H54 (cell line): ENCODE measurements around the gene PROB1.
"Not testable (repeated sequence)": the region's sequence is repeated elsewhere in the genome, so short reads cannot be mapped to it uniquely, and the experiment has no call there.

Experiments
- DNase-seq: peaks from one replicate; pipeline ENCODE4 v3.0.0; 2011; ENCODE audit warnings: low spot score, mixed read lengths; ENCODE audit not compliant: insufficient read length
- FAIRE-seq: peaks from 3 replicates; lab custom pipeline; 2011; peaks lifted over from hg19 to GRCh38; lab: Jason Lieb, UNC
- POLR2A ChIP-seq: IDR thresholded peaks from 2 replicates; pipeline ENCODE4 v1.6.1; 2011; ENCODE audit warnings: low read depth, mild to moderate bottlenecking, low read length

PROB1 gene

DNA sequence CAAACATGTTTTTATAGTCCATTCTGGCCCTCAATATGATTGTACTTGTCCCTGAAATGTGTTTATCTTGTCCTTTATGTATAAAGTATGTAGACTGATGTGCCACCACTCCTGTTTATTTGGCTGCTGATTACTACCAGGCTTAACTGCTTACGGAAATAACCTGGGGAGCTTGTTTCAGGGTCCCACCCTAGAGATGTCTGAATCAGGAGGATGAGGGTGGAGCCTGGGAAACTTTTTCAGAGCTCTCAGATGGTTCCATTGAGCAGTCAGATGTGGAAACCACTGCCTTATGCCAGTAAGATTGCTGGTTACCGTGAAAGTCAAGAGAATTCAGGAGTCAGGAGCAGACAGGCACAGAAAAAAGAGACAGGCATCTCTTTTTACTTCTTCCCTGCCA, 31.0 kb downstream of the PROB1 start:
- no peak for TF ChIP-seq POLR2A
- FAIRE-seq (no peak), DNase-seq (no peak)

DNA sequence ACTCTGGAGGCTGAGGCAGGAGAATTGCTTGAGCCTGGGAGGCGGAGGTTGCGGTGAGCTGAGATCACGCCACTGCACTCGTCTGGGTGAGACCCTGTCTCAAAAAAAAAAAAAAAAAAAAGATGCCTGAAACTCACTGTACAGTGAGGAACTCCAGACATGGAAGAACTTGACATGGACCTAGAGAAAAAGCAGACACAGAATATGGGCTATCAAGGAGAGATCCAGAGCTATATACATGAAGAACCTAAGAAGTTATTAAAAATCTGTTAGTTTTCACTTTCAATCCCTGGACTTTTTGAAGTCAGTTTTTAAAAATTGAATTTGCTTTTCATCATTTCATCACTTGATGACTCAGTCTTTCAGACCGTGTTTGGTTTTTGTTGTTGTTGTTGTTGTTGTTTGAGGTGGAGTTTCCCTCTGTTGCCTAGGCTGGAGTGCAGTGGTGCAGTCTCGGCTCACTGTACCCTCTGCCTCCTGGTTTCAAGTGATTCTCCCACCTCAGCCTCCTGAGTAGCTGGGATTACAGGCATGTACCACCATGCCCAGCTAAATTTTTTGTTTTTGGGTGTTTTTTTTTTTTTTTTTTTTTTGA, 33.0 kb downstream of the PROB1 start:
- TF ChIP-seq POLR2A = no peak
- FAIRE-seq = no peak
- DNase-seq = no peak

DNA sequence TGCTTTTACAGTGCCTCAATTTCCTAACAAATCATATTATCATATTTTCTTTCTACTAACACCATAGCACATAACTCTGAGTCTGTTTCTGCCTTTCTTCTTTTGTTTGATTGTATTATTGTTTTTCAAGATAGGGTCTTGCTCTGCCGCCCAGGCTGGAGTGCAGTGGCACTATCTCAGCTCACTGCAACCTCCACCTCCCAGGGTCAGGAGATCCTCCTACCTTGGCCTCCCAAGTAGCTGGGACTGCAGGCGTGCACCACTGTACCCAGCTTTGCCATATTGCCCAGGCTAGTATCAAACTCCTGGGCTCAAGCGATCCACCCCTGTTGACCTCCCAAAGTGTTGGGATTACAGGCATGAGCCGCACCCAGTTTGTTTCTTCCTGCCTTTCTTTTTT, 34.5 kb downstream of the PROB1 start:
- FAIRE-seq (no peak), DNase-seq (no peak)
- no peak for TF ChIP-seq POLR2A

DNA sequence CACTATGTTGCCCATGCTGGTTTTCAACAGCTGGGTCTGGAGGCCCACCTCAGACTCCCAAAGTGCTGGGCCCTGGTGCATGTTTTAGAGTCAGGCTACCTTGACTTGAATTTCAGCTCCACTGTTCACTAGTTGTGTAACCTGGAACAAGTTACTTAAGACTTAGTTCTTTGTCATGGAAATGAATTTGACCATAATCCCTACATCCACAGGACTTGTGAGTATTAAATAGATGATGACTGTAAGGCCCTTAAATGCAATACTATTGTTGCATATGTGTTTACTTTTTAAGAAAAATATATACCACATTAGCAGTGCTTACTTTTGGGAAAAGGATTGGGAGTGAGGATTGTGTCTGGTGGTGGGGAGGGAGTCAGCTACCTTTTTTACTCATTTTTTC, 36.8 kb downstream of the PROB1 start:
- FAIRE-seq (no peak), DNase-seq (no peak)
- no peak for TF ChIP-seq POLR2A

DNA sequence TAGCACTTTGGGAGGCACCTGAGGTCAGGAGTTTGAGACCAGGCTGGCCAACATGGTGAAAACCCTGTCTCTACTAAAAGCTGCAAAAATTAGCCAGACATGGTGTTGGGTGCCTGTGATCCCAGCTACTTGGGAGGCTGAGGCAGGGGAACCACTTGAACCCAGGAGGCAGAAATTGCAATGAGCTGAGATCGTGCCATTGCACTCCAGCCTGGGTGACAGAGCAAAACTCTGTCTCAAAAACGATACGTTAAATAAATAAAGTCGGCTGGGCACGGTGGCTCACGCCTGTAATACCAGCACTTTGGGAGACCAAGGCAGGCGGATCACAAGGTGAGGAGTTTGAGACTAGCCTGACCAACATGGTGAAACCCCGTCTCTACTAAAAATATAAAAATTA, 39.0 kb downstream of the PROB1 start:
- not testable (repeated sequence) for DNase-seq, FAIRE-seq

DNA sequence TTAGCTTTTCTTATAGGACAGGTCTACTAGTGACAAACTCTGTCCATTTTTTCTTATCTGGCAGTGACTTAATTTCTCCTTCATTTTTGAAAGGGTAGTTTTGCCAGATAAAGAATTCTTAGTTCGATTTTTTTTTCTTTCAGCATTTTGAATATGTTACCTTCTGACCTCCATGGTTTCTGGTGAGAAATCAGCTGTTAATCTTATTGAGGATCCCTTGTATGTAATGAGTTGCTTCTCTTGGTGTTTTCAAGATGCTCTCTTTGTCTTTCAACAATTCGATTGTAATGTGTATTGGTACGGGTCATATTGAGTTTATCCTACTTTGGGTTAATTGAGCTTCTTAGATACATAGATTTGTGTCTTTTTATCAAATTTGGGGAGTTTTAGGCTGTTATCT, 40.7 kb downstream of the PROB1 start:
- TF ChIP-seq POLR2A = no peak
- FAIRE-seq (no peak), DNase-seq (no peak)

DNA sequence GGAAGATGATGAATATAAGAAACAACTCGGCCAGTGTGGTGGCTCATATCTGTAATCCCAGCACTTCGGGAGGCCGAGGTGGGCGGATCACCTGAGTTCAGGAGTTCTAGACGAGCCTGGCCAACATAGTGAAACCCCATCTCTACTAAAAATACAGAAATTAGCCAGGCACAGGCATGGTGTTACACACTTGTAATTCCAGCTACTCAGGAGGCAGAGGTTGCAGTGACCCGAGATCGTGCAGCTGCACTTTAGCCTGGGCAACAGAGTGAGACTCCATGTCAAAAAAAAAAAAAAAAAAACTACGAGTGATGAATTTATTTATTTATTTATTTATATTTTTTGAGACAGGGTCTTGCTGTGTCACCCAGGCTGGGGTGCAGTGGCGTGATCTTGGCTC, 47.0 kb downstream of the PROB1 start:
- not testable (repeated sequence) for FAIRE-seq, DNase-seq

DNA sequence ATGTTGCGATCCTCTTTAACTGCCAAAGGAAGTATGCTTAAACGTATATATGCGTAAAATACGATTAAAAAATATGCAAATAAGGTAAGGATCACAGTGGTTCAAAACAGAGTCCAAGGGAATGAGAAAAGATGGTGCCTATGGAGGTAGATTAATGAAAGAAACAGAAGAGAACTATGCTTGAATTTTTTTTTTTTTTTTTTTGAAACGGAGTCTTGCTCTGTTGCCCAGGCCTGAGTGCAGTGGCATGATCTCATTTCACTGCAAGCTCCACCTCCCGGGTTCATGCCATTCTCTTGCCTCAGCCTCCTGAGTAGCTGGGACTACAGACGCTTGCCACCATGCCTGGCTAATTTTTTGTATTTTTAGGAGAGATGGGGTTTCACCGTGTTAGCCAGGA, 49.5 kb downstream of the PROB1 start:
- not testable (repeated sequence) for DNase-seq, FAIRE-seq

DNA sequence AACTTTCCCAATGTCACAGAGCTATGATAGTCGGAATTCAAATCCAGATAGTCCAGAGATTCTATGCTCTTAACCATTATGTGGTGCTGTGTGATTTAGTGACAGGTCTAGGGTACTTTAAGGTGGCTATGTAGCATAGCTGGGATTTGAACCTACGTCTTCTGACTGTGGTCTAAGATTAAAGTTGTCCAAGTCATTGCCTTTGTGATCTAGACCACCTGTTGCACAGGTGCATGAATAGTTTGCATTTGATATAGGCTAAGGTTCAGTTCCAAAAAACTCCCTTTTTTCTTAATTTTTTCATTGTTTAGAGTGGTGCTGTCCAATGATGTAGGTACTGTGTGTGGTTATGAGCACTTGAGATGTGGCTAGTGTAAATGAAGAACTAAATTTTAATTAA, 50.7 kb downstream of the PROB1 start:
- no peak for TF ChIP-seq POLR2A
- FAIRE-seq (no peak), DNase-seq (no peak)

DNA sequence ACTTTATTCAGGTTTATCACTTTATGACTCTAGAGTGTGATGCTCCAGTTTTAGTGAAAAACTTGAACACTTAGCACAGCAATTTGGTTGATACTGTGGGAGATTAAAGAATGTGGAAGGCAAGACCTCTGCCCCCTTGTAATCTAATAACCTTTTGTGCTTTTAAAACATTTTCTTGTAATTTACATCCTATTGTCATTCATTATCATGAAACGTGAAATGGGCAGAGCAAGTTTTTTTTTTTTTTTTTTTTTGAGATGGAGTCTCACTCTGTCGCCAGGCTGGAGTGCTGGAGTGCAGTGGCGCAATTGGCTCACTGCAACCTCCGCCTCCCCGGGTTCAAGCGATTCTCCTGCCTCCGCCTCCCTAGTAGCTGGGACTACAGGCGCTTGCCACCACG, 51.4 kb downstream of the PROB1 start:
- no peak for TF ChIP-seq POLR2A
- DNase-seq (no peak), FAIRE-seq (no peak)

DNA sequence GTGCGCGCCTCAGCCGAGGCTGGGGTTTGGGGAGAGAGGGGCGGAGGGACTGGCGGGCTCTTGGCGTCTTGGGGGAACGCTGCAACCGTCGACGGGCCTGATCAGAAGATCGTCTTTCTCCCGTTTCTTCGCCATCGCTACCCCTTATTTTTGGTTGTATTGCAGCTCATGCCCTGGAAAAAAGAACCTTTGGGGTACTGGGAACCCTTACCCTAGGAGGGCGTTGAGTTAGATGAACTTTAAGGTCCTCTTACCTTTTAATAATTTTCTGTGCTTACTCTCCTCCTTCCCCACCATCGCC, 52.5 kb downstream of the PROB1 start:
- DNase-seq = no peak
- FAIRE-seq = no peak
- peak; percentile 55 for TF ChIP-seq POLR2A

DNA sequence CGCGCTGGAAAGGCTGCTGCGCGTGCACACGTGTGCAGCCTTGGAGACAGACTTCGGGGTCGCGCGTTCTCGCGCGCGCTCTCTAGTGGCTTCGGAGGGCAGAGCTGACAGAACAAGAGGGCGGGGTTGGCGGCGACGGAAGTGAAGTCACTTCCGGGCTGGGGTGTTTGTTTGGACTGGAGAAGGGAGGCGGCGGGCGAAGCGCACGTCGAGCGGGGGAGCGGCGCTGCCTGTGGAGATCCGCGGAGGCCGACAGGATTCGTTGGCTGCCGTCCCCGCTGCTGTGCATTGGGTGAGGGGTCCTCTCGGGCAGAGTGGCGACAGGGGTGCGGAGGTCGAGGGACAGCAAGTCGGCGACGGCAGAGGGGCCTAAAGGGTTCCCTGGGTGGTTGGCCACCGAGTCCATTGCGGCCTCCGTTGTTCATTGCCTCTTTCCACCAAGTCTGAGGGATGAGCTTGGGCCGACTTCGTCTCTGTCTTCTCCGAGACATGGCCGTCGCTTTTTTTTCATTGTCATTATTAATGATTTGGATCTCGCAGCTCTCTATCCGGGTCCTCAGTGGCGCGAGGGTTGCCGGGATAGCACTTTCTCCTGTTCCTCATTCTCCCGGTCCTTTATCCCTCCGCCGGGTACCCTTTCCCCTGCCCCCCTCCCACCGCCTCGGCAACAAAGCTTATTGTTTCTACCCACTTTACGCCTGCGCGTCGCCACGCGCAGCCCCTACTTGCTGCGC, 53.0 kb downstream of the PROB1 start, which contains the start of gene PAIP2:
PAIP2 (plus strand) TSS at position 166 of the 734 bp plus-strand sequence. CDS start 21,931 bp downstream, outside the sequence.
- DNase-seq (peak; percentile 88), FAIRE-seq (peak; percentile 78)
- TF ChIP-seq POLR2A = peak; percentile 93

DNA sequence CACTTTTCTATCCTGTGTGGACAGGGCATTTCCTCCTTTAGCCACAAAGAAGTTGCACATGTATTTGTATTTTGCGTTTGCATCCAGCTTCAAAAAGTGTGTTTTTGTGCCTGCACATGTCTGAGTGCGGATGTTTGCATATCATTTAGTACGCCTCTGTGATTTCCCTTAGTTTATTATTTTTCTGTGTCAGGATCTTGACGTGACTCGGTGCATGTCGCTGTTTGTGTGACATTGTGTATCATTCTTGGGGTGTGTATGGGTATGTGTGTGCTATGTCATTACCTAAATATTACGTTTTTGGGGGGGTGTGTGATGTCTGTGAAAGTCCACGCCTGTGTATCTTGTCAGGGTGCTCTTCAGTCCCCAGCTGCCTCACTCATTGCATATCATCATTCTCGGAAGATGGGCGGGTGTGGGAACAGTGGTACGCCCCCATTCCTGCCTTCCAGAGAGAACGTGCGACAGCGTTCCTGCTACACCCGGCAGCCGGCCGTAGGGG, 53.7 kb downstream of the PROB1 start:
- DNase-seq (no peak), FAIRE-seq (no peak)
- no peak for TF ChIP-seq POLR2A
